ENCODE results near the gene NEDD9. TPM values are rescaled to one million over a fixed set of nuclear protein-coding genes. Genes with fewer than 3 reads are reported as not detected.

NEDD9 gene
- total RNA-seq, 1 experiment from 2014 or later = 0.17 TPM

- H3K79me2 ChIP-seq (ENCODE audit: insufficient read depth, low read length) = no peaks in the 10 kb centered on the region
- no peak for ATAC-seq
- H3K4me3 ChIP-seq (replicated peaks in 1 of 2; ENCODE audit: low read depth in 1 of 2, low read length in 2 of 2) = no peak overlapping the region
- intact Hi-C loops (cut with micrococcal nuclease) = no loop called here
- no peak overlapping the region for H3K9ac ChIP-seq (ENCODE audit: low read length)
- ChIA-PET POLR2A (no interaction called here), RAD21 (ENCODE audit: low non-redundant PET in 1 of 2, low total read pairs in 2 of 2, uncharacterized antibody in 2 of 2, unreplicated experiment in 2 of 2) (no interaction called here), CTCF (no interaction called here)
- H3K4me2 ChIP-seq (ENCODE audit: low read length) = no peak overlapping the region
- no peaks in the 10 kb centered on the region for H4K20me1 ChIP-seq (ENCODE audit: insufficient read depth)
- no peaks in the 10 kb centered on the region for H3K9me3 ChIP-seq (ENCODE audit: control insufficient read depth in 1 of 2, insufficient read depth in 1 of 2, low read depth in 1 of 2, low read length in 2 of 2)
- no peak for DNase-seq (ENCODE audit: low read depth, low spot score)
- H2AFZ ChIP-seq (ENCODE audit: low read depth, low read length, poor library complexity, severe bottlenecking) = no peak overlapping the region
- H3K27me3 ChIP-seq (ENCODE audit: insufficient read depth, low read length) = no peaks in the 10 kb centered on the region
- H3K9me2 ChIP-seq (ENCODE audit: insufficient read depth) = no peaks in the 10 kb centered on the region
- BruUV-seq (replicated peaks) = no TSS peak
- no peak overlapping the region for H3K27ac ChIP-seq (ENCODE audit: low read depth, low read length)
- TF ChIP-seq FOSL1 (IDR thresholded peaks at IDR 0.05; ENCODE audit: low read depth) (no peak), CTCF (IDR thresholded peaks at IDR 0.05 in 2 of 3, conservative IDR thresholded peaks at IDR 0.05 in 1 of 3; ENCODE audit: borderline replicate concordance in 1 of 3, insufficient read depth in 1 of 3, low read depth in 2 of 3, low read length in 2 of 3) (no peak), EZH2 (IDR thresholded peaks at IDR 0.05) (no peak), JUND (IDR thresholded peaks at IDR 0.05) (no peak), SRF (IDR thresholded peaks at IDR 0.05; ENCODE audit: low read depth) (no peak), ELF1 (IDR thresholded peaks at IDR 0.05; ENCODE audit: borderline replicate concordance, low read depth) (no peak), SP1 (IDR thresholded peaks at IDR 0.05; ENCODE audit: low read depth) (no peak), YY1 (IDR thresholded peaks at IDR 0.05; ENCODE audit: extremely low read depth, insufficient replicate concordance, low read depth, low read length) (no peak), ZBTB33 (IDR thresholded peaks at IDR 0.05; ENCODE audit: extremely low read depth, insufficient replicate concordance, low read length) (no peak), CEBPB (IDR thresholded peaks at IDR 0.05; ENCODE audit: low read depth) (no peak), RAD21 (IDR thresholded peaks at IDR 0.05; ENCODE audit: low read depth) (no peak), ATF3 (IDR thresholded peaks at IDR 0.05) (no peak), ZNF274 (IDR thresholded peaks at IDR 0.05; ENCODE audit: low read depth, low read length) (no peak), SIN3A (IDR thresholded peaks at IDR 0.05; ENCODE audit: low read depth) (no peak), POLR2AphosphoS5 (IDR thresholded peaks at IDR 0.05; ENCODE audit: low read depth, low read length) (no peak)
- H3K4me1 ChIP-seq (ENCODE audit: control insufficient read depth in 1 of 2, insufficient read depth in 2 of 2, low read length in 2 of 2) = no peaks in the 10 kb centered on the region
- no peaks in the 10 kb centered on the region for H3K36me3 ChIP-seq (ENCODE audit: control insufficient read depth in 1 of 2, insufficient read depth in 2 of 2, low read length in 2 of 2)
Observed at GRCh38 chr6:11183761-11184362, 48.6 kb downstream of the NEDD9 start.

All from HCT116 (cell line).